Measurements from ENCODE around the gene CLDN4.

The CLDN4 gene

GRCh38 chr7:73823257-73823656, 7.5 kb upstream of the CLDN4 start:
- Histone ChIP-seq H2BK120ac (ENCODE audit: insufficient read depth, low read length, poor library complexity) (peak overlapping the region; percentile 90), H3K79me2 (ENCODE audit: control insufficient read depth, insufficient read depth, low read length, poor library complexity) (no peaks in the 10 kb centered on the region), H3K79me1 (ENCODE audit: low read length) (peaks cover 15% of the 10 kb centered on the region), H3K9ac (ENCODE audit: low read length) (no peak overlapping the region), H3K9me3 (ENCODE audit: insufficient read depth, low read depth, low read length) (no peaks in the 10 kb centered on the region), H3K18ac (ENCODE audit: low read length) (peak overlapping the region; percentile 42), H3K14ac (ENCODE audit: low read length) (peak overlapping the region; percentile 76), H4K12ac (ENCODE audit: low read depth, low read length) (no peak overlapping the region), H3K23ac (ENCODE audit: low read length) (no peak overlapping the region), H2BK5ac (ENCODE audit: low read depth, low read length, poor library complexity) (peak overlapping the region; percentile 60), H4K91ac (ENCODE audit: low read depth, low read length) (peak overlapping the region; percentile 83), H4K8ac (ENCODE audit: low read depth, low read length) (peak overlapping the region; percentile 24), H2AK5ac (ENCODE audit: low read length) (peak overlapping the region; percentile 67), H3K27me3 (ENCODE audit: insufficient read depth, low read length) (no peaks in the 10 kb centered on the region), H3K36me3 (ENCODE audit: control insufficient read depth in 1 of 2, insufficient read depth in 2 of 2, low read length in 2 of 2) (no peaks in the 10 kb centered on the region), H3K4me3 (ENCODE audit: low read depth, low read length) (no peak overlapping the region), H3K4ac (ENCODE audit: low read depth, low read length) (peak overlapping the region; percentile 72), H2BK12ac (ENCODE audit: low read length) (peak overlapping the region; percentile 64), H3K27ac (ENCODE audit: low read depth, low read length) (peak overlapping the region; percentile 83), H3K4me1 (ENCODE audit: control insufficient read depth in 1 of 2, insufficient read depth in 2 of 2, low read length in 2 of 2) (peaks cover 20 to 30% of the 10 kb centered on the region in 2 experiments), H3K4me2 (ENCODE audit: low read length) (no peak overlapping the region), H2AFZ (ENCODE audit: insufficient read depth, low read length, poor library complexity) (no peak overlapping the region)
- no peak for DNase-seq
- no CpG with 5 or more reads among the region's 5 CpGs for WGBS (ENCODE audit: extremely low coverage, insufficient coverage, insufficient read length)

- Histone ChIP-seq H4K12ac (ENCODE audit: low read depth, low read length) (no peak overlapping the region), H3K4ac (ENCODE audit: low read depth, low read length) (no peak overlapping the region), H3K18ac (ENCODE audit: low read length) (no peak overlapping the region), H3K9ac (ENCODE audit: low read length) (no peak overlapping the region), H3K23ac (ENCODE audit: low read length) (no peak overlapping the region), H3K79me1 (ENCODE audit: low read length) (peaks cover 20% of the 10 kb centered on the region), H3K9me3 (ENCODE audit: insufficient read depth, low read depth, low read length) (no peaks in the 10 kb centered on the region), H3K27me3 (ENCODE audit: insufficient read depth, low read length) (no peaks in the 10 kb centered on the region), H3K36me3 (ENCODE audit: control insufficient read depth in 1 of 2, insufficient read depth in 2 of 2, low read length in 2 of 2) (no peaks in the 10 kb centered on the region), H2BK5ac (ENCODE audit: low read depth, low read length, poor library complexity) (no peak overlapping the region), H3K4me2 (ENCODE audit: low read length) (no peak overlapping the region), H4K91ac (ENCODE audit: low read depth, low read length) (peak overlapping the region; percentile 83), H4K8ac (ENCODE audit: low read depth, low read length) (no peak overlapping the region), H3K4me3 (ENCODE audit: low read depth, low read length) (no peak overlapping the region), H3K27ac (ENCODE audit: low read depth, low read length) (no peak overlapping the region), H2BK120ac (ENCODE audit: insufficient read depth, low read length, poor library complexity) (no peak overlapping the region), H3K79me2 (ENCODE audit: control insufficient read depth, insufficient read depth, low read length, poor library complexity) (no peaks in the 10 kb centered on the region), H3K4me1 (ENCODE audit: control insufficient read depth in 1 of 2, insufficient read depth in 2 of 2, low read length in 2 of 2) (peaks cover 27 to 36% of the 10 kb centered on the region in 2 experiments), H2BK12ac (ENCODE audit: low read length) (peak overlapping the region; percentile 37), H3K14ac (ENCODE audit: low read length) (peak overlapping the region; percentile 7), H2AFZ (ENCODE audit: insufficient read depth, low read length, poor library complexity) (no peak overlapping the region), H2AK5ac (ENCODE audit: low read length) (peak overlapping the region; percentile 47)
- no peak for DNase-seq
- no CpG with 5 or more reads among the region's 11 CpGs for WGBS (ENCODE audit: extremely low coverage, insufficient coverage, insufficient read length)
Observed at GRCh38 chr7:73823873-73824592, 6.8 kb upstream of the CLDN4 start.

- H4K8ac ChIP-seq (ENCODE audit: low read depth, low read length) = no peak overlapping the region
- H3K4me3 ChIP-seq (ENCODE audit: low read depth, low read length) = no peak overlapping the region
- DNase-seq = no peak
- H3K14ac ChIP-seq (ENCODE audit: low read length) = peak overlapping the region; percentile 27
- no peak overlapping the region for H3K9ac ChIP-seq (ENCODE audit: low read length)
- H3K23ac ChIP-seq (ENCODE audit: low read length) = no peak overlapping the region
- no peaks in the 10 kb centered on the region for H3K27me3 ChIP-seq (ENCODE audit: insufficient read depth, low read length)
- peak overlapping the region; percentile 37 for H2BK12ac ChIP-seq (ENCODE audit: low read length)
- no peak overlapping the region for H3K18ac ChIP-seq (ENCODE audit: low read length)
- H3K79me2 ChIP-seq (ENCODE audit: control insufficient read depth, insufficient read depth, low read length, poor library complexity) = peaks cover 3% of the 10 kb centered on the region
- no peak overlapping the region for H4K12ac ChIP-seq (ENCODE audit: low read depth, low read length)
- no peaks in the 10 kb centered on the region for H3K36me3 ChIP-seq (ENCODE audit: control insufficient read depth in 1 of 2, insufficient read depth in 2 of 2, low read length in 2 of 2)
- no peak overlapping the region for H3K27ac ChIP-seq (ENCODE audit: low read depth, low read length)
- H3K79me1 ChIP-seq (ENCODE audit: low read length) = peaks cover 28% of the 10 kb centered on the region
- H2AFZ ChIP-seq (ENCODE audit: insufficient read depth, low read length, poor library complexity) = no peak overlapping the region
- WGBS (ENCODE audit: extremely low coverage, insufficient coverage, insufficient read length) = no CpG with 5 or more reads among the region's 9 CpGs
- peak overlapping the region; percentile 64 for H2AK5ac ChIP-seq (ENCODE audit: low read length)
- H3K9me3 ChIP-seq (ENCODE audit: insufficient read depth, low read depth, low read length) = no peaks in the 10 kb centered on the region
- no peak overlapping the region for H2BK5ac ChIP-seq (ENCODE audit: low read depth, low read length, poor library complexity)
- no peak overlapping the region for H2BK120ac ChIP-seq (ENCODE audit: insufficient read depth, low read length, poor library complexity)
- no peak overlapping the region for H3K4ac ChIP-seq (ENCODE audit: low read depth, low read length)
- peaks cover 35 to 45% of the 10 kb centered on the region in 2 experiments for H3K4me1 ChIP-seq (ENCODE audit: control insufficient read depth in 1 of 2, insufficient read depth in 2 of 2, low read length in 2 of 2)
- no peak overlapping the region for H3K4me2 ChIP-seq (ENCODE audit: low read length)
- H4K91ac ChIP-seq (ENCODE audit: low read depth, low read length) = peak overlapping the region; percentile 72
Observed at GRCh38 chr7:73824986-73825385, 5.8 kb upstream of the CLDN4 start.

GRCh38 chr7:73827567-73828106, 3.2 kb upstream of the CLDN4 start:
- H2BK12ac ChIP-seq (ENCODE audit: low read length) = peak overlapping the region; percentile 55
- H3K4me2 ChIP-seq (ENCODE audit: low read length) = no peak overlapping the region
- no peak overlapping the region for H3K4ac ChIP-seq (ENCODE audit: low read depth, low read length)
- H2AFZ ChIP-seq (ENCODE audit: insufficient read depth, low read length, poor library complexity) = peak overlapping the region; percentile 8
- H3K4me1 ChIP-seq (ENCODE audit: control insufficient read depth in 1 of 2, insufficient read depth in 2 of 2, low read length in 2 of 2) = peaks cover 41 to 58% of the 10 kb centered on the region in 2 experiments
- H3K9ac ChIP-seq (ENCODE audit: low read length) = no peak overlapping the region
- WGBS (ENCODE audit: extremely low coverage, insufficient coverage, insufficient read length) = no CpG with 5 or more reads among the region's 11 CpGs
- H3K27me3 ChIP-seq (ENCODE audit: insufficient read depth, low read length) = no peaks in the 10 kb centered on the region
- peak overlapping the region; percentile 82 for H2AK5ac ChIP-seq (ENCODE audit: low read length)
- peak overlapping the region; percentile 44 for H2BK120ac ChIP-seq (ENCODE audit: insufficient read depth, low read length, poor library complexity)
- H3K27ac ChIP-seq (ENCODE audit: low read depth, low read length) = peak overlapping the region; percentile 8
- H3K4me3 ChIP-seq (ENCODE audit: low read depth, low read length) = no peak overlapping the region
- peak overlapping the region; percentile 58 for H4K91ac ChIP-seq (ENCODE audit: low read depth, low read length)
- H3K14ac ChIP-seq (ENCODE audit: low read length) = peak overlapping the region; percentile 55
- DNase-seq = peak in 1 of 2 donors; percentile 18
- H3K18ac ChIP-seq (ENCODE audit: low read length) = peak overlapping the region; percentile 52
- no peaks in the 10 kb centered on the region for H3K9me3 ChIP-seq (ENCODE audit: insufficient read depth, low read depth, low read length)
- no peak overlapping the region for H3K23ac ChIP-seq (ENCODE audit: low read length)
- no peaks in the 10 kb centered on the region for H3K36me3 ChIP-seq (ENCODE audit: control insufficient read depth in 1 of 2, insufficient read depth in 2 of 2, low read length in 2 of 2)
- peak overlapping the region; percentile 45 for H2BK5ac ChIP-seq (ENCODE audit: low read depth, low read length, poor library complexity)
- peaks cover 46% of the 10 kb centered on the region for H3K79me1 ChIP-seq (ENCODE audit: low read length)
- H3K79me2 ChIP-seq (ENCODE audit: control insufficient read depth, insufficient read depth, low read length, poor library complexity) = peaks cover 19% of the 10 kb centered on the region
- no peak overlapping the region for H4K12ac ChIP-seq (ENCODE audit: low read depth, low read length)
- peak overlapping the region; percentile 30 for H4K8ac ChIP-seq (ENCODE audit: low read depth, low read length)
